ENCODE measurements around the gene DDR1.
"Not testable (repeated sequence)": the region's sequence is repeated elsewhere in the genome, so short reads cannot be mapped to it uniquely, and the experiment has no call there.

Gene DDR1

GRCh38 chr6:30883685-30884520 lies at the start of gene DDR1:
TSS of gene DDR1 (plus strand) at chr6:30884519. CDS start at chr6:30888730, 4,211 bp downstream.
- DNase-seq (ENCODE audit: low spot score) = peak; percentile 91

DNA sequence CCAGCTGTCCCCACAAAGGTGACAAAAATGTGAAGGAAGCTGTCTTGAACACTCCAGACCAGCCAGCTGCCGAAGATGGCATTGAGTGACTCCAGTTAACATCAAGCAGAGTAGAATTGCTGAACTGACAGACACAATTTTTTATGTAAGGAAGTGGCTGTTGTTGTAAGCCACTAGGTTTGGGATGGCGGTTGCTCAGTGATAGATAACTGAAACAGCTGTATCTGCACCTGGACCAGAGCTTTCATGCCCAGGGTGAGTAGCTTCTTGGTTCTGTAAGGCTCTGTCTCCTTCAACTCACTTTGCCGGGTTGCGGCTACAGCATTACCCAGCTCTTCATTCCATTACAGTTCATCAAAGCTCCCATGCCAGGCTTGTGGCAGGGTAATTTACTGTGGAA lies 49.7 kb upstream of the DDR1 start:
- no peak for DNase-seq (ENCODE audit: low spot score)

- DNase-seq (ENCODE audit: low spot score) = no peak
These were observed 48.7 kb upstream of the DDR1 start for GRCh38 chr6:30835576-30835975.

- DNase-seq (ENCODE audit: low spot score) = no peak
These were observed 47.9 kb upstream of the DDR1 start for GRCh38 chr6:30836431-30836866.

- no peak for DNase-seq (ENCODE audit: low spot score)
These were observed 47.4 kb upstream of the DDR1 start for GRCh38 chr6:30836957-30837356.

DNA sequence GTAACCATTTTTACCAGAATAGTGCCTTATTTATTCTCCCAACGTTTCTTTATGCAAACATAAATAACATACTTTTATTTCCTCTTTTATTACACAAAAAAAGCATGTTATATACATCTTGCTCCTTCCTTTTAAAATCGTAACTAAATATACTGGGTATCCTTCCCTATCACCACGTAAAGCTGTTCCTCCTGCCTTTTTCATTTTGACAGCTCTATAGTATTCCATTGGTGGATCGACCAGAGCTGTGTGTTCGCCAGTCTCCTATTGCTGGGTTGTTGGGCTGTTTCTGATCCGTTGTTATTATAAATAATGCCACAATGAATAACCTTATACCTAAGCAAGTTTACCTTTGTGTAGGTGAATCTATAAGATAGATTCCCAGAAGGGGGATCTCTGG lies 46.9 kb upstream of the DDR1 start:
- DNase-seq (ENCODE audit: low spot score) = no peak

GRCh38 chr6:30837870-30838269 lies 46.4 kb upstream of the DDR1 start:
- no peak for DNase-seq (ENCODE audit: low spot score)

DNA sequence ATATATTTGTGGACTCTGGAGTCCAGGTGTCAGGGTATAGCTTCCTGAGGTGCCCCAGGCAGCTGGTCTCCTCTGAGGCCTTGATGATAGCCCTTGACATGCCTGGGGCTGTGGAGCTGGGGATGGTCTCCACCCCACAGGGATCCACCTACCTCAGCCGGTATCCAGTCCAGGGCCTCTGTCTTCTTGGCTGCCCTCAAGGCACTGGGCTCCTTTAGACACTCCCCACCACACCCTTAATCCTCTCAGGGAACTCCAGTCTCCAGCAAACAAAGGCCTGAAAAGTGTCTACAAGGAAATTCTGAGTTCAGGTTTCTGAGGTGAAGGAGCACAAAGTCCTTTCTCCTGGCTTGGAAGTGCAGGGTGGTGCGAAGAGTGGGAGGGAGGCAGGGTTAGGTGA lies 44.6 kb upstream of the DDR1 start:
- no peak for DNase-seq (ENCODE audit: low spot score)

DNA sequence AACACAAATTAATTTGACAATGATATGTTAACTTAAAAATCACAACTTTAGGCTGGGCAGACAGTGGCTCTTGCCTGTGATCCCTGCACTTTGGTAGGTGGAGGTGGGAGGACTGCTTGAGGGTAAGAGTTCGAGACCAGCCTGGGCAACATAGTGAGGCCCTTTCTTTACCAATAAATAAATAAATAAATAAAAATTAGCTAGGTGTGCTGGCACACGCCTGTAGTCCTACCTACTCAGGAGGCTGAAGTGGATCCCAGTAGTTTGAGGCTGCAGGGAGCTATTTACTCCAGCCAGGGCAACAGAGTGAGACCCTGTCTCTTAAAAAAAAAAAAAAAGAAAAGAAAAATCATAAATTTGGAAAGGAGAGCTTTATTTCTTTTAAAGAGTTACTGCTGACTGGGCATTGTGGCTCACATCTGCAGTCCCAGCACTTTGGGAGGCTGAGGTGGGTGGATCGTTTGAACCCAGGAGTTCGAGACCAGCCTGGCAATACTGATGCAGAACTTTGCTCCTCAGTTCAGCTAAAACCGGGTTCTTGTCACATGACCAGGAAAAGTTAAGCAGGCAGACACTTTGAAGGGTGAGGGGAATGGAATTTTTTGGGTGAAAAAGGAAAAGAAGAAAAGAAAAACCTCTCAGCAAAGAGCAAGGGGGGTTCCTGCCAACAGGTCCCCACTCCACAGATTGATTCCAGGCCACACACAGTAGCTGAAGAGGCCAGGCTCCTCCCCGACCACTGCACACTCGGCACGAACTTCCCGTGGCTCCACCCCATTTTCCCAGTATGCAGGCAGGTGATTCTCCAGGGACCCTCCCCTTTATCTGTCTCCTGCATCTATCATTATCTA lies 44.0 kb upstream of the DDR1 start:
- DNase-seq (ENCODE audit: low spot score) = no peak

GRCh38 chr6:30840935-30841643 lies 43.2 kb upstream of the DDR1 start:
- DNase-seq (ENCODE audit: low spot score) = no peak

DNA sequence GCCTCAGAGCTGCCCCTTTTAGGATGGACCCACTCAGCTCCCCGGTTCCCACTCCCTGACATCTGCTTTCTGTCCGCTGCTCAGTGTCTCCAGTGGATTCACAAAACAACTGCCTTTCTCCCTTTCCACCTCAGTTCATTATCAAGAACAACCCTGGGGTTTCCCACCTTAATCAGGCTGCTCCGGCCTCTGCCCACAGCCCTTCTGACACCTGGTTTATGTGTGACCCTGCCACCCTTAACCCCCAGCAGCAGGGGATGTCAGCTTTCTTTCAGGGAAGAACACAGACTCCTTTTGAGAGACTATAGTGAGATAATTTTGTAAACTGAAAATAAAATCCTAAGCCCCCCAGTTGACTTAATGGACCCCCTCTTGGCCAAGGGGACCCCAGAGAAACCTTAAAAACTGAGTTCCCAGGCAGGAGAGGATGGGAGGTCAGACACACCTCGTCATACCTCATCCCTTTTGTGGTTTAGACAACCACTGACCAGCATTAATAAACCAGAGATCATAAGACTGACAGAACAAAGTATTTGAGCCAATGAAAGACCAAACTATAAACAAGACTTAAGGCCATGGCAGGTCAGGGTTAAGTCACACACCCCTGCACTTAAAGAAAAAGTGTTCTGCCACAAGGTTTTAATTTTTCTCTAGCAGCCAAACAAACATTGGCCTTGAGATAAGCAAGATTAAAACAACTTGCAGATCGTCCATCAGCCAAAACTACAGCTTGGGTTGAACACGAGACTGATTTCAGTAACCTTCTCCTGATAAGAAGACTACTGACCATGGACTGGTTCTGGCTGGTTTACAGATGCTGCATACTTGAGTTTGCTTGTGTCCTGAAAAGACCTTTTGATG lies 42.4 kb upstream of the DDR1 start:
- DNase-seq (ENCODE audit: low spot score) = no peak

GRCh38 chr6:30842754-30843610 lies 41.3 kb upstream of the DDR1 start:
- DNase-seq (ENCODE audit: low spot score) = no peak

GRCh38 chr6:30843611-30843998 lies 40.7 kb upstream of the DDR1 start:
- DNase-seq (ENCODE audit: low spot score) = no peak

DNA sequence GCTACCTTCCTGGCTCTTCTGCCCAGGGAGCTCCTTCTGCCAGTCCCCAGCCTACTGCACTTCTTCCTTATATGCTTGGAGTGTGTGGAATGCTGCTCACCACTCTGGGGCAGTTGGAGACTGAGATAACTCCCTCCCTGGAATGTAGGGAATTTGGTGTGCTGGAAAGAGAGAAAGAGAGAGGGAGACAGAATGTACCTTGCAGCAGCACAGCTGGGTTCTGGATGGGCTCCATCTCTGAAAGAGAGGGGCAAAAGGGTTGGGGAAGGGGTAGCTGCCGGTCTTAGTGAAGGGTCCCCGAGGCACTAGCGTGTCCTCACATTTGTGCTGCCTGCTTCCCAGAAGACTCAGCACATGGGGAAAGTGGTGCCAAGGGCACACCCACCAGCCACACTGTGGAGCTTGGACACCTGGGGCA lies 40.2 kb upstream of the DDR1 start:
- DNase-seq (ENCODE audit: low spot score) = no peak

- no peak for DNase-seq (ENCODE audit: low spot score)
These were observed 39.1 kb upstream of the DDR1 start for GRCh38 chr6:30845183-30845582.

- no peak for DNase-seq (ENCODE audit: low spot score)
These were observed 36.8 kb upstream of the DDR1 start for GRCh38 chr6:30847421-30847970.

DNA sequence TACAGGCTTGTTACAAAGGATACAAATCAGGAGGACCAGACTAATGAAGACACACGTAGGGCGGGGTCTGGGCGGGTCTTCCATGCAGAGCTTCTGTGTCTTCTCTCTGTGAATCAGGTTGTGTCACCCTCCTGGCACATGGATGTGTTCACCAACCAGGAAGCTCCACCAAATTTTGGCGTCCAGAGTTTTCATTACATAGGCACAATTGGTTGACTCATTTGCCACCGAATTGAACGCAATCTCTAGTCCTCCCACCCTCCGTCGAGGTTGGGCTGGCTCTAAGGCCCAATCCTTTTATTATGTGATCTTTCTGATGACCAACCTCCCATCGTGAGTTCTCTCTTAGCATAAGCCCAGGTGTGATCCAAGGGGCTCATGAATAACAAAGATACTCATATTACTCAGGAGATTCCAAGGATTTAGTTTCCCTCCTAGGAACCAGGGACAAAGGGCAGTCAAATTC lies 36.3 kb upstream of the DDR1 start:
- no peak for DNase-seq (ENCODE audit: low spot score)

- no peak for DNase-seq (ENCODE audit: low spot score)
These were observed 34.2 kb upstream of the DDR1 start for GRCh38 chr6:30849903-30850651.

- DNase-seq (ENCODE audit: low spot score) = not testable (repeated sequence)
These were observed 31.9 kb upstream of the DDR1 start for GRCh38 chr6:30852459-30852858.

Measured in globus pallidus (tissue), 1 donor.